ENCODE measurements around the gene AZIN2. TPM values are rescaled to one million over a fixed set of nuclear protein-coding genes. Genes with fewer than 3 reads are reported as not detected.

Gene AZIN2
- total and polyA plus RNA-seq, 9 donors: 4.1 to 15.7 (median 9.4) TPM

- Histone ChIP-seq H3K4me1 (ENCODE audit: insufficient read depth) (no peaks in the 10 kb centered on the region), H3K36me3 (no peaks in the 10 kb centered on the region), H3K4me3 (no peak overlapping the region), H3K27me3 (no peaks in the 10 kb centered on the region), H3K9me3 (no peaks in the 10 kb centered on the region), H3K27ac (no peak overlapping the region)
- WGBS, 3 donors: 39 to 40% (median 39%) methylated on average over 12 of the region's 12 CpGs
- DNase-seq: peak; percentile 42 to 74 (median 53)
- TF ChIP-seq, protein P1, sequence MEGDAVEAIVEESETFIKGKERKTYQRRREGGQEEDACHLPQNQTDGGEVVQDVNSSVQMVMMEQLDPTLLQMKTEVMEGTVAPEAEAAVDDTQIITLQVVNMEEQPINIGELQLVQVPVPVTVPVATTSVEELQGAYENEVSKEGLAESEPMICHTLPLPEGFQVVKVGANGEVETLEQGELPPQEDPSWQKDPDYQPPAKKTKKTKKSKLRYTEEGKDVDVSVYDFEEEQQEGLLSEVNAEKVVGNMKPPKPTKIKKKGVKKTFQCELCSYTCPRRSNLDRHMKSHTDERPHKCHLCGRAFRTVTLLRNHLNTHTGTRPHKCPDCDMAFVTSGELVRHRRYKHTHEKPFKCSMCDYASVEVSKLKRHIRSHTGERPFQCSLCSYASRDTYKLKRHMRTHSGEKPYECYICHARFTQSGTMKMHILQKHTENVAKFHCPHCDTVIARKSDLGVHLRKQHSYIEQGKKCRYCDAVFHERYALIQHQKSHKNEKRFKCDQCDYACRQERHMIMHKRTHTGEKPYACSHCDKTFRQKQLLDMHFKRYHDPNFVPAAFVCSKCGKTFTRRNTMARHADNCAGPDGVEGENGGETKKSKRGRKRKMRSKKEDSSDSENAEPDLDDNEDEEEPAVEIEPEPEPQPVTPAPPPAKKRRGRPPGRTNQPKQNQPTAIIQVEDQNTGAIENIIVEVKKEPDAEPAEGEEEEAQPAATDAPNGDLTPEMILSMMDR (IDR thresholded peaks at IDR 0.05): peak; percentile 44 to 60 (median 44)
- TF ChIP-seq EP300 (IDR thresholded peaks at IDR 0.05): no peak
- no peak for TF ChIP-seq POLR2A (IDR thresholded peaks at IDR 0.05)
- intact Hi-C loops (cut with DNase I): loop anchor here (5.0 to 10.0 kb wide), 2 partner anchors 121 to 123 kb away; no protein-coding TSS in a partner anchor
Observed at GRCh38 chr1:33055210-33056008, 25.5 kb upstream of the AZIN2 start.

- WGBS, 3 donors: 88 to 93% (median 89%) methylated on average over 3 of the region's 3 CpGs
- H3K9me3 ChIP-seq: no peaks in the 10 kb centered on the region
- H3K36me3 ChIP-seq: no peaks in the 10 kb centered on the region
- intact Hi-C loops (cut with DNase I): loop anchor here (5.0 to 10.0 kb wide), 2 partner anchors 122 to 124 kb away; no protein-coding TSS in a partner anchor
- no peak overlapping the region for H3K27ac ChIP-seq
- no peak for DNase-seq
- no peaks in the 10 kb centered on the region for H3K27me3 ChIP-seq
- H3K4me3 ChIP-seq: no peak overlapping the region
- peaks cover 3% of the 10 kb centered on the region for H3K4me1 ChIP-seq (ENCODE audit: insufficient read depth)
- TF ChIP-seq POLR2A (IDR thresholded peaks at IDR 0.05) (no peak), EP300 (IDR thresholded peaks at IDR 0.05) (no peak)
- TF ChIP-seq, protein P1 (IDR thresholded peaks at IDR 0.05): no peak
Observed at GRCh38 chr1:33056426-33056825, 24.5 kb upstream of the AZIN2 start.

DNA sequence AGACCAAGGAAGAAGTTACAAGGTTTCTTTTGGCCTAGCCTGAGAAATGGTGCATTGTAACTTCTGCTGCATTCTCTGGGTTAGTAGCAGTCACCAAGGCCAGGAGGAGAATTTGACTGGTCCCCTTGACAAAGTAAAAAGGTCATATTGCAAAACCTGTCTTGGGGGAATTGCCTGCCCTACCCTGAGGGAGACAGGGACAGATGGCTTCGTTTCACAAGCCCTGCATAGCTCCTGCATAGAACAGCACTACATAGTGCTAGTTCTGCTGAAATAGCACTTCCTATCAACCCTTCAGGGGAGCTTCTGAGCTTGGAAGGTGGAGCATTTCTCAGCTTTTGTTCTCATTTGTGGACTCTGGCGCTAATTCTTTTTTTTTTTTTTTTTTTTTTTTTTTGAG lies 23.9 kb upstream of the AZIN2 start:
- intact Hi-C loops (cut with DNase I): loop anchor here (5.0 to 10.0 kb wide), 2 partner anchors 122 to 125 kb away; no protein-coding TSS in a partner anchor
- H3K9me3 ChIP-seq: no peaks in the 10 kb centered on the region
- no peaks in the 10 kb centered on the region for H3K27me3 ChIP-seq
- no peak for DNase-seq
- H3K4me3 ChIP-seq: no peak overlapping the region
- no peaks in the 10 kb centered on the region for H3K36me3 ChIP-seq
- H3K4me1 ChIP-seq (ENCODE audit: insufficient read depth): peaks cover 3% of the 10 kb centered on the region
- 92 to 96% (median 96%) methylated on average over 2 of the region's 2 CpGs for WGBS, 3 donors
- no peak for TF ChIP-seq POLR2A (IDR thresholded peaks at IDR 0.05)
- TF ChIP-seq, protein P1 (IDR thresholded peaks at IDR 0.05): no peak
- no peak for TF ChIP-seq EP300 (IDR thresholded peaks at IDR 0.05)
- no peak overlapping the region for H3K27ac ChIP-seq

GRCh38 chr1:33060579-33061083 lies 20.3 kb upstream of the AZIN2 start:
- Histone ChIP-seq H3K4me3 (no peak overlapping the region), H3K36me3 (no peaks in the 10 kb centered on the region), H3K9me3 (no peaks in the 10 kb centered on the region), H3K27ac (no peak overlapping the region), H3K27me3 (no peaks in the 10 kb centered on the region), H3K4me1 (ENCODE audit: insufficient read depth) (peaks cover 3% of the 10 kb centered on the region)
- intact Hi-C loops (cut with DNase I): no loop called here
- DNase-seq: peak in 1 of 5 donors; percentile 43
- 2 to 15% (median 12%) methylated on average over 2 of the region's 2 CpGs for WGBS, 3 donors
- no peak for TF ChIP-seq POLR2A (IDR thresholded peaks at IDR 0.05)
- TF ChIP-seq, protein P1 (IDR thresholded peaks at IDR 0.05): no peak
- TF ChIP-seq EP300 (IDR thresholded peaks at IDR 0.05): no peak

Measured in ovary (tissue), 9 donors.